IPS DF 4.7 (cell line): ENCODE measurements around the gene PTPRN2.

Source experiments
- DNase-seq: peaks from one replicate; pipeline ENCODE4 v3.0.0-alpha.2; 2013; ENCODE audit warnings: low spot score; ENCODE audit errors: extremely low read depth

PTPRN2 gene

GRCh38 chr7:158143196-158144120, 444.2 kb downstream of the PTPRN2 start:
- no peak for DNase-seq

- no peak for DNase-seq
Measured at GRCh38 chr7:158142657-158143056, 445.0 kb downstream of the PTPRN2 start.

- no peak for DNase-seq
Measured at GRCh38 chr7:158141806-158142518, 445.7 kb downstream of the PTPRN2 start.

GRCh38 chr7:158141221-158141582, 446.4 kb downstream of the PTPRN2 start:
- DNase-seq: no peak

GRCh38 chr7:158140538-158141220, 446.9 kb downstream of the PTPRN2 start:
- no peak for DNase-seq

GRCh38 chr7:158139499-158139898, 448.1 kb downstream of the PTPRN2 start:
- DNase-seq: no peak

- DNase-seq: no peak
Measured at GRCh38 chr7:158138329-158138597, 449.4 kb downstream of the PTPRN2 start.

- no peak for DNase-seq
Measured at GRCh38 chr7:158137516-158138328, 449.9 kb downstream of the PTPRN2 start.

- DNase-seq: no peak
Measured at GRCh38 chr7:158135931-158136330, 451.7 kb downstream of the PTPRN2 start.

GRCh38 chr7:158134824-158135223, 452.8 kb downstream of the PTPRN2 start:
- DNase-seq: no peak

GRCh38 chr7:158133515-158134271, 453.9 kb downstream of the PTPRN2 start:
- DNase-seq: no peak

GRCh38 chr7:158133057-158133456, 454.6 kb downstream of the PTPRN2 start:
- DNase-seq: no peak

- no peak for DNase-seq
Measured at GRCh38 chr7:158130023-158130409, 457.6 kb downstream of the PTPRN2 start.

GRCh38 chr7:158129037-158130022, 458.3 kb downstream of the PTPRN2 start:
- DNase-seq: no peak

GRCh38 chr7:158128572-158128971, 459.1 kb downstream of the PTPRN2 start:
- no peak for DNase-seq

- DNase-seq: no peak
Measured at GRCh38 chr7:158127241-158127640, 460.4 kb downstream of the PTPRN2 start.

- no peak for DNase-seq
Measured at GRCh38 chr7:158126661-158127060, 461.0 kb downstream of the PTPRN2 start.

GRCh38 chr7:158125721-158126120, 461.9 kb downstream of the PTPRN2 start:
- no peak for DNase-seq

GRCh38 chr7:158125091-158125490, 462.5 kb downstream of the PTPRN2 start:
- DNase-seq: no peak
